ENCODE results near the gene ASF1A.
"Not testable (repeated sequence)": the region's sequence is repeated elsewhere in the genome, so short reads cannot be mapped to it uniquely, and the experiment has no call there.

The ASF1A gene

GRCh38 chr6:118862443-118862842, 31.5 kb upstream of the ASF1A start:
- H3K4me3 ChIP-seq (ENCODE audit: low read depth, low read length) = no peak overlapping the region
- no peak for DNase-seq (ENCODE audit: low read depth)
- no peak for TF ChIP-seq CTCF (IDR thresholded peaks at IDR 0.05; ENCODE audit: insufficient read depth, low read depth, low read length, missing control alignments)

GRCh38 chr6:118864341-118865099, 29.4 kb upstream of the ASF1A start:
- DNase-seq (ENCODE audit: low read depth) = no peak
- H3K4me3 ChIP-seq (ENCODE audit: low read depth, low read length) = no peak overlapping the region
- no peak for TF ChIP-seq CTCF (IDR thresholded peaks at IDR 0.05; ENCODE audit: insufficient read depth, low read depth, low read length, missing control alignments)

- no peak overlapping the region for H3K4me3 ChIP-seq (ENCODE audit: low read depth, low read length)
- TF ChIP-seq CTCF (IDR thresholded peaks at IDR 0.05; ENCODE audit: insufficient read depth, low read depth, low read length, missing control alignments) = no peak
- no peak for DNase-seq (ENCODE audit: low read depth)
These were observed 28.9 kb upstream of the ASF1A start for GRCh38 chr6:118865100-118865391.

- TF ChIP-seq CTCF (IDR thresholded peaks at IDR 0.05; ENCODE audit: insufficient read depth, low read depth, low read length, missing control alignments) = no peak
- no peak overlapping the region for H3K4me3 ChIP-seq (ENCODE audit: low read depth, low read length)
- no peak for DNase-seq (ENCODE audit: low read depth)
These were observed 26.8 kb upstream of the ASF1A start for GRCh38 chr6:118867181-118867580.

- H3K4me3 ChIP-seq (ENCODE audit: low read depth, low read length); DNase-seq (ENCODE audit: low read depth): not testable (repeated sequence)
These were observed 25.1 kb upstream of the ASF1A start for GRCh38 chr6:118868901-118869300.

- no peak for TF ChIP-seq CTCF (IDR thresholded peaks at IDR 0.05; ENCODE audit: insufficient read depth, low read depth, low read length, missing control alignments)
- no peak for DNase-seq (ENCODE audit: low read depth)
- H3K4me3 ChIP-seq (ENCODE audit: low read depth, low read length) = no peak overlapping the region
These were observed 24.6 kb upstream of the ASF1A start for GRCh38 chr6:118869350-118869749.

GRCh38 chr6:118869894-118870589, 23.9 kb upstream of the ASF1A start:
- H3K4me3 ChIP-seq (ENCODE audit: low read depth, low read length) = no peak overlapping the region
- DNase-seq (ENCODE audit: low read depth) = no peak
- TF ChIP-seq CTCF (IDR thresholded peaks at IDR 0.05; ENCODE audit: insufficient read depth, low read depth, low read length, missing control alignments) = no peak

All from GM12865 (cell line).